ENCODE results near the gene CCDC28A.

DNA sequence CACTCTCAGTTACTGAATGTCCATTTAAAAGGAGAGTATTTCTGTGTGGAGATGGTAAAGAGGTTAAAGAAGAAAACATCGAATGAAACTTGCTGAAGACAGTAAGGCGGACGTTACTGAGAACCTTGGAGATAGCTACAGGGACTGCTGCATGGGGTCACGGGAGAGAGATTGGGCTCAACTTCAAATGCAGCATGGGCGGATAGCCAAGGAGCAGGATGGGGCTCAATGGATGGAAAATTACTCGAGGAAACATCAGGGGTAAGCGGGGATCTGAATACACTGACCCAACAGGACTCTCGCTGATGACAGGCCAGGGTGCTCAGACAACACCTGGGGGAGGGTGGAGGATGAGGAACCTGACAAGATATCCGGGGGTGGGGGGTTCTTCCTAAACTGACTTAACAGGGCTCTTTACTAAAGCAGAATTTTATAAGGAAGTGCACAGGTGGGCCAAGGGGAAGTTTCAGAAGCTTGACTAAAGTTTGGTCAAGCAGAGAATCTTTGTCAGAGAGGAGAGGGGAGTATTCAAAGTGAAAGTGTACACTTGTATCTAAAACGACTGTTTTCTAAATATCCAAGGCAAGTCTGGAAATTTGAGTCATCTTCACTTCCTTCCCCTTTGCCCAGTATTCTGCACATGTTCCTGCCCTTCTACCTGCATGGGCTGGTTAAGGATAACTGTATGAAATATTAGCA lies 45.1 kb downstream of the CCDC28A start:
- no peak for TF ChIP-seq EP300 (IDR thresholded peaks at IDR 0.05)
- TF ChIP-seq, protein P1, sequence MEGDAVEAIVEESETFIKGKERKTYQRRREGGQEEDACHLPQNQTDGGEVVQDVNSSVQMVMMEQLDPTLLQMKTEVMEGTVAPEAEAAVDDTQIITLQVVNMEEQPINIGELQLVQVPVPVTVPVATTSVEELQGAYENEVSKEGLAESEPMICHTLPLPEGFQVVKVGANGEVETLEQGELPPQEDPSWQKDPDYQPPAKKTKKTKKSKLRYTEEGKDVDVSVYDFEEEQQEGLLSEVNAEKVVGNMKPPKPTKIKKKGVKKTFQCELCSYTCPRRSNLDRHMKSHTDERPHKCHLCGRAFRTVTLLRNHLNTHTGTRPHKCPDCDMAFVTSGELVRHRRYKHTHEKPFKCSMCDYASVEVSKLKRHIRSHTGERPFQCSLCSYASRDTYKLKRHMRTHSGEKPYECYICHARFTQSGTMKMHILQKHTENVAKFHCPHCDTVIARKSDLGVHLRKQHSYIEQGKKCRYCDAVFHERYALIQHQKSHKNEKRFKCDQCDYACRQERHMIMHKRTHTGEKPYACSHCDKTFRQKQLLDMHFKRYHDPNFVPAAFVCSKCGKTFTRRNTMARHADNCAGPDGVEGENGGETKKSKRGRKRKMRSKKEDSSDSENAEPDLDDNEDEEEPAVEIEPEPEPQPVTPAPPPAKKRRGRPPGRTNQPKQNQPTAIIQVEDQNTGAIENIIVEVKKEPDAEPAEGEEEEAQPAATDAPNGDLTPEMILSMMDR (IDR thresholded peaks at IDR 0.05), result no peak
- no peak for TF ChIP-seq POLR2A (IDR thresholded peaks at IDR 0.05; ENCODE audit: low read depth)
- no peak for TF ChIP-seq POLR2AphosphoS5 (IDR thresholded peaks at IDR 0.05)

All from esophagus muscularis mucosa (tissue), 4 donors.